CD4-positive, alpha-beta T cell (primary cell): Measurements from ENCODE around the gene SEC22C. TPM values are rescaled to one million over a fixed set of nuclear protein-coding genes. Genes with fewer than 3 reads are reported as not detected.

Experiments
- ATAC-seq: fragments of 200-7000 bp; cut with Tn5 transposase; one replicate; pipeline ENCODE4 v1.10.0; 2022; ENCODE audit warnings: mild to moderate bottlenecking; ENCODE audit not compliant: poor library complexity
- CTCF ChIA-PET: fragments of 350-600 bp; sonication (Branson Sonifier 250); formaldehyde crosslinking; loops from one replicate; lab custom pipeline; 2021; ENCODE audit warnings: antibody characterized with exemption, inconsistent platforms; lab: Charles Lee
- POLR2A ChIA-PET: fragments of 350-600 bp; sonication (Branson Sonifier 250); formaldehyde crosslinking; loops from one replicate; lab custom pipeline; 2021; ENCODE audit warnings: antibody characterized with exemption, inconsistent platforms; lab: Charles Lee
- DNase-seq, 14 experiments: peaks; one replicate each; pipeline ENCODE4 v3.0.0-alpha.2; 2013 to 2020; ENCODE audit warnings: mixed read lengths in 2 of 14
- H3K27ac ChIP-seq, 2 donors: one replicate each; pipeline versions ENCODE4 v1.5.1 to v1.7.0; 2013; ENCODE audit warnings: low read length in 2 of 2, low read depth in 1 of 2, mild to moderate bottlenecking in 1 of 2
- H3K27me3 ChIP-seq, 2 experiments: 1 replicate in 1 of 2; 2 replicates in 1 of 2; pipeline versions ENCODE4 v1.6.1 to v1.7.0; 2013; ENCODE audit warnings: low read length in 2 of 2, control low read depth in 1 of 2, mild to moderate bottlenecking in 1 of 2, moderate library complexity in 1 of 2; ENCODE audit not compliant: insufficient read depth in 2 of 2, control insufficient read depth in 1 of 2
- H3K36me3 ChIP-seq: one replicate; pipeline ENCODE4 v1.6.1; 2013; ENCODE audit warnings: low read length, control low read depth; ENCODE audit not compliant: insufficient read depth
- H3K4me1 ChIP-seq: one replicate; pipeline ENCODE4 v1.6.1; 2013; ENCODE audit warnings: low read length, control low read depth; ENCODE audit not compliant: insufficient read depth
- H3K4me3 ChIP-seq: one replicate; pipeline ENCODE4 v1.5.1; 2013; ENCODE audit warnings: mild to moderate bottlenecking, low read length, moderate library complexity
- H3K9me3 ChIP-seq, 2 experiments: 1 replicate in 1 of 2; 2 replicates in 1 of 2; pipeline versions ENCODE4 v1.6.1 to v1.7.0; 2013; ENCODE audit warnings: low read length in 2 of 2, mild to moderate bottlenecking in 2 of 2, control low read depth in 1 of 2, moderate library complexity in 1 of 2; ENCODE audit not compliant: control insufficient read depth in 1 of 2, insufficient read depth in 1 of 2
- H3K27ac Mint-ChIP-seq: one replicate; pipeline ENCODE4 v1.8.0; 2020; ENCODE audit warnings: mixed read lengths
- H3K27me3 Mint-ChIP-seq: one replicate; pipeline ENCODE4 v1.8.0; 2021; ENCODE audit warnings: mixed read lengths
- H3K36me3 Mint-ChIP-seq: one replicate; pipeline ENCODE4 v1.8.0; 2021; ENCODE audit warnings: low read depth, mixed read lengths
- H3K4me1 Mint-ChIP-seq: one replicate; pipeline ENCODE4 v1.8.0; 2021; ENCODE audit warnings: low read depth, mixed read lengths
- H3K4me3 Mint-ChIP-seq: one replicate; pipeline ENCODE4 v1.8.0; 2020; ENCODE audit warnings: mild to moderate bottlenecking, mixed read lengths
- H3K9me3 Mint-ChIP-seq: one replicate; pipeline ENCODE4 v1.8.0; 2020; ENCODE audit warnings: mixed read lengths
- CTCF ChIP-seq: fragments of 200-600 bp; IDR thresholded peaks from one replicate; pipeline ENCODE4 v1.8.0; 2022; ENCODE audit warnings: antibody characterized with exemption, mild to moderate bottlenecking
- intact Hi-C, 2 experiments: fragments of 100-400 bp; cut with DNase I in 1 of 2; cut with micrococcal nuclease in 1 of 2; formaldehyde crosslinking; loops; one replicate each; pipeline versions ENCODE4 v1.15.1 to v1.9.0; 2023 to 2025; cut with DNase I, micrococcal nuclease
- total RNA-seq, 174 experiments: library from RNA in 2 of 174; stranded (reverse) in 2 of 174; gene quantifications; one replicate each; pipeline ENCODE4 v1.2.3 and lab custom pipeline; 2021 to 2026

The SEC22C gene
- total RNA-seq, 2 experiments from 2014 or later: 73.6 to 75.4 TPM

GRCh38 chr3:42612217-42612616 is 30.4 kb upstream of the SEC22C start:
- DNase-seq (peak in 1 of 14 experiments; percentile 52), ATAC-seq (no peak)
- CTCF ChIA-PET: interaction anchor here (0.8 to 2.0 kb wide), 2 partner anchors 14 to 65 kb away, joined by 3 to 5 read pairs; no protein-coding TSS in a partner anchor
- H3K27ac Mint-ChIP-seq: no peak overlapping the region
- no peaks in the 10 kb centered on the region for H3K9me3 Mint-ChIP-seq
- peaks cover 68% of the 10 kb centered on the region for H3K36me3 Mint-ChIP-seq
- Histone ChIP-seq H3K36me3 (peaks cover 31% of the 10 kb centered on the region), H3K27ac (no peak overlapping the region), H3K9me3 (no peaks in the 10 kb centered on the region), H3K4me3 (no peak overlapping the region), H3K4me1 (peaks cover 23% of the 10 kb centered on the region), H3K27me3 (no peaks in the 10 kb centered on the region)
- H3K4me3 Mint-ChIP-seq: no peak overlapping the region
- H3K4me1 Mint-ChIP-seq: peaks cover 83% of the 10 kb centered on the region
- TF ChIP-seq CTCF: no peak
- H3K27me3 Mint-ChIP-seq: no peaks in the 10 kb centered on the region
- intact Hi-C loops: loop anchor here in 1 of 2 experiments (5.0 kb wide), 1 partner anchor 35 kb away; no protein-coding TSS in a partner anchor
- POLR2A ChIA-PET: interaction anchor here (2.0 to 4.4 kb wide), 2 partner anchors 11 to 30 kb away, joined by 8 to 17 read pairs; partner anchors contain the start of genes NKTR and SEC22C

- ChIA-PET POLR2A (interaction anchor here (1.1 to 1.5 kb wide), 3 partner anchors 10 to 34 kb away, joined by 3 to 13 read pairs (median 4); partner anchors contain the start of genes NKTR and SS18L2), CTCF (interaction anchor here (1.9 kb wide), 1 partner anchor 29 kb away, joined by 4 read pairs; the partner anchor contains the start of gene SEC22C)
- Mint-ChIP-seq H3K4me1 (peaks cover 84% of the 10 kb centered on the region), H3K9me3 (no peaks in the 10 kb centered on the region), H3K27me3 (no peaks in the 10 kb centered on the region), H3K4me3 (peak overlapping the region; percentile 5), H3K27ac (peak overlapping the region; percentile 59), H3K36me3 (peaks cover 66% of the 10 kb centered on the region)
- peak in 3 of 14 experiments; percentile 40 to 63 (median 41) for DNase-seq
- intact Hi-C loops: loop anchor here in 1 of 2 experiments (5.0 kb wide), 1 partner anchor 36 kb away; no protein-coding TSS in a partner anchor
- H3K9me3 ChIP-seq: no peaks in the 10 kb centered on the region
- ATAC-seq: peak; percentile 74
- H3K27ac ChIP-seq: peak overlapping the region in 1 of 2 donors; percentile 32
- no peaks in the 10 kb centered on the region for H3K27me3 ChIP-seq
- TF ChIP-seq CTCF: no peak
- H3K4me3 ChIP-seq: no peak overlapping the region
- peaks cover 23% of the 10 kb centered on the region for H3K4me1 ChIP-seq
- H3K36me3 ChIP-seq: peaks cover 31% of the 10 kb centered on the region
Measured at GRCh38 chr3:42610976-42611375, 29.2 kb upstream of the SEC22C start.

- TF ChIP-seq CTCF: no peak
- ChIA-PET CTCF (no interaction called here), POLR2A (no interaction called here)
- peaks cover 51% of the 10 kb centered on the region for H3K36me3 ChIP-seq
- DNase-seq (no peak), ATAC-seq (no peak)
- Mint-ChIP-seq H3K27me3 (no peaks in the 10 kb centered on the region), H3K4me1 (peaks cover 83% of the 10 kb centered on the region), H3K4me3 (no peak overlapping the region), H3K36me3 (peaks cover 79% of the 10 kb centered on the region), H3K27ac (peak overlapping the region; percentile 38), H3K9me3 (no peaks in the 10 kb centered on the region)
- no peaks in the 10 kb centered on the region for H3K27me3 ChIP-seq
- no peak overlapping the region for H3K4me3 ChIP-seq
- H3K27ac ChIP-seq: no peak overlapping the region
- intact Hi-C loops: loop anchor here in 1 of 2 experiments (5.0 kb wide), 1 partner anchor 36 kb away; no protein-coding TSS in a partner anchor
- H3K9me3 ChIP-seq: peaks cover 4 to 9% of the 10 kb centered on the region in 2 experiments
- H3K4me1 ChIP-seq: peaks cover 28% of the 10 kb centered on the region
Measured at GRCh38 chr3:42608581-42608980, 26.8 kb upstream of the SEC22C start.
